Glutamatergic neuron (in vitro differentiated cells): ENCODE data around the gene ADAMTS13. TPM values are rescaled to one million over a fixed set of nuclear protein-coding genes. Genes with fewer than 3 reads are reported as not detected.

Experiments
- DNase-seq: peaks from one replicate; pipeline ENCODE4 v3.0.0; 2022
- H3K27ac Mint-ChIP-seq: one replicate; pipeline ENCODE4 v1.8.0; 2020; ENCODE audit warnings: mild to moderate bottlenecking, mixed read lengths, inconsistent platforms; ENCODE audit not compliant: unreplicated experiment
- H3K27me3 Mint-ChIP-seq: one replicate; pipeline ENCODE4 v1.8.0; 2020; ENCODE audit warnings: mild to moderate bottlenecking, moderate library complexity, mixed read lengths, inconsistent platforms; ENCODE audit not compliant: unreplicated experiment
- H3K36me3 Mint-ChIP-seq: one replicate; pipeline ENCODE4 v1.8.0; 2020; ENCODE audit warnings: mild to moderate bottlenecking, mixed read lengths, inconsistent platforms; ENCODE audit not compliant: unreplicated experiment
- H3K4me1 Mint-ChIP-seq: one replicate; pipeline ENCODE4 v1.8.0; 2020; ENCODE audit warnings: mild to moderate bottlenecking, low read depth, mixed read lengths, inconsistent platforms; ENCODE audit not compliant: unreplicated experiment
- H3K4me3 Mint-ChIP-seq: one replicate; pipeline ENCODE4 v1.8.0; 2020; ENCODE audit warnings: mild to moderate bottlenecking, mixed read lengths, inconsistent platforms; ENCODE audit not compliant: unreplicated experiment
- H3K9me3 Mint-ChIP-seq: one replicate; pipeline ENCODE4 v1.8.0; 2020; ENCODE audit warnings: mild to moderate bottlenecking, moderate library complexity, mixed read lengths, inconsistent platforms; ENCODE audit not compliant: unreplicated experiment
- CTCF ChIP-seq: fragments of 200-600 bp; sonication (generic); IDR thresholded peaks from one replicate; pipeline ENCODE4 v1.5.0; 2021; ENCODE audit not compliant: partially characterized antibody, unreplicated experiment
- total RNA-seq: library from RNA; stranded (reverse); fragmentation: NEBNext Ultra II Directional; extraction: Animal tissue kit (Norgen Biotek cat#: 25700); gene quantifications from one replicate; pipeline ENCODE4 v1.2.1, GENCODE V29; 2021; ENCODE audit not compliant: unreplicated experiment

ADAMTS13 gene
- total RNA-seq, 1 donor from 2014 or later = 27.9 TPM

GRCh38 chr9:133382507-133383141 is 39.5 kb upstream of the ADAMTS13 start:
- TF ChIP-seq CTCF = no peak
- Mint-ChIP-seq H3K27ac (no peak overlapping the region), H3K9me3 (no peaks in the 10 kb centered on the region), H3K4me3 (no peak overlapping the region), H3K27me3 (peaks cover 4% of the 10 kb centered on the region), H3K36me3 (no peaks in the 10 kb centered on the region), H3K4me1 (no peaks in the 10 kb centered on the region)
- DNase-seq = no peak

GRCh38 chr9:133383438-133383837 is 38.7 kb upstream of the ADAMTS13 start:
- H3K27ac Mint-ChIP-seq = no peak overlapping the region
- H3K27me3 Mint-ChIP-seq = peaks cover 2% of the 10 kb centered on the region
- no peak overlapping the region for H3K4me3 Mint-ChIP-seq
- no peak for DNase-seq
- TF ChIP-seq CTCF = no peak
- no peaks in the 10 kb centered on the region for H3K4me1 Mint-ChIP-seq
- no peaks in the 10 kb centered on the region for H3K9me3 Mint-ChIP-seq
- no peaks in the 10 kb centered on the region for H3K36me3 Mint-ChIP-seq

DNA sequence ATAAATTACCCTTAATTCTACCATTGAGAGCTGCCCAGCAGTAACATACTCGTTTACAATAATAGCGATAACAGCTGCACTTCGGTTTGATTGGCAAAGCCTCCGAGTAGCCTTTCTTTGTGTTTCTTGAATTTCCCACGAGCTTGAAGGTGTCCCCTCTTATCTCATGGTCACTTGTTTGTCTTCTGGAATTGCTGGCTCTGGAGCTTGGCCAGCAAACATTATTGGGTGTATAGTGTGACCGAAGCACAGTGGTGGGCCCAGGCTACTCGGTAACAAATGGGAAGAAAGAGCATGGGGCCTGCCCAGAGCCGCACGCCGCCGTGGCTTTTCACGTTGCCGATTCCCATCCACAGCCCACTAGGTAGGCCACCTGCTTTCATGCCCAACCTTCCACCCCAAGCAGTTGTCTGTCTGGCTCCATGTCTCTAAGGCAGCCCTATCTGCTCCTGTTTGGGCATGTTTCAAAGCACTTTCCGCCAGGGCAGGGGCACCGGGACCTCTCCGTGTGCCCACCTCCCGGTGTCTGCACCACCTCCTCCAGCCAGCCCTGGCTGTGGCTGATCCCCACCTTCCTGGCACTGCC is 37.3 kb upstream of the ADAMTS13 start:
- Mint-ChIP-seq H3K4me1 (no peaks in the 10 kb centered on the region), H3K9me3 (no peaks in the 10 kb centered on the region), H3K4me3 (no peak overlapping the region), H3K27me3 (peaks cover 2% of the 10 kb centered on the region), H3K36me3 (no peaks in the 10 kb centered on the region), H3K27ac (no peak overlapping the region)
- no peak for DNase-seq
- no peak for TF ChIP-seq CTCF

DNA sequence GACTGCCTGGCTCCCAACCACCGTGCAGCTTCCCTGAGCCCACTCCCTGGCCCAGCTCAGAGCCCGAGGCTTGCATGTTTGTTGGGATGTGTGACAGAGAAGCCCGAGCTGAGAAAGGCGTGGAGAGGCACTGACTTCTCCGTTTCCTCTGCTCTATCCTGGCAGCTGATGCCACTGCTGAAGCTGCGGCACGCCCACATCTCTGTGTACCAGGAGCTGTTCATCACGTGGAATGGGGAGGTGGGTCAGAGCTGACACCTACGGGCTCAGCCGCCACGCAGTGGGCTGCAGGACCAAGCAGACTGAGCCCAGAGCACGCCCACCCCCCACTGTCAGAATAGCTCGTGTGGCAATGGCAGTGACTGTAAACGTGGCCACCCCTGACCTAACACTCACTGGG is 36.7 kb upstream of the ADAMTS13 start:
- Mint-ChIP-seq H3K4me1 (no peaks in the 10 kb centered on the region), H3K27me3 (peaks cover 2% of the 10 kb centered on the region), H3K27ac (no peak overlapping the region), H3K36me3 (no peaks in the 10 kb centered on the region), H3K4me3 (no peak overlapping the region), H3K9me3 (peaks cover 2% of the 10 kb centered on the region)
- no peak for TF ChIP-seq CTCF
- no peak for DNase-seq

DNA sequence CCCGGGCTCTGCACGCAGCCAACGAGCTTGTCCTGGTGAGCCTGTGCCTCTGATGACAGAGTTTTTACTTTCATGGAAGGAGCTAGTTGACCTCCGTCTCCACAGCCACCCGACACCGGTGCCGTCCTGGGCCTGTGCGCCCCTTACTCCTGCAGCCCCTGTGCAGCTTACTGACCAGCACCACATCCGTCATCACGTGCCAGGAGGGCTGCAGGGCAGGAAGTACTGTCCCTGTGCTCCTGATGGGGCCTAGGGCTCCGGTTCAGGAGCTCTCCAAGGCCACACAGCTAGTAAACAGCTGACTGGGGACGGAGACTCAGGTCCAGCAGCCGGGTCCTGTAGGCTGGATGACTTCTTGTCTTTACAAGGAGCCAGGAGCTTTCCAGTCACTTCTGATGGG is 35.8 kb upstream of the ADAMTS13 start:
- TF ChIP-seq CTCF = no peak
- Mint-ChIP-seq H3K36me3 (no peaks in the 10 kb centered on the region), H3K4me3 (no peak overlapping the region), H3K27ac (no peak overlapping the region), H3K4me1 (no peaks in the 10 kb centered on the region), H3K27me3 (peaks cover 2% of the 10 kb centered on the region), H3K9me3 (peaks cover 2% of the 10 kb centered on the region)
- DNase-seq = no peak
